COLO668 (cell line): Measurements from ENCODE around the gene CHD3.
"Not testable (repeated sequence)": the region's sequence is repeated elsewhere in the genome, so short reads cannot be mapped to it uniquely, and the experiment has no call there.

Experiments
- DNase-seq: peaks from one replicate; lab custom pipeline; 2025; ENCODE audit not compliant: unreplicated experiment; lab: John Stamatoyannopoulos, UW

CHD3 gene

GRCh38 chr17:7930841-7931631, 42.4 kb downstream of the CHD3 start:
- DNase-seq: no peak

GRCh38 chr17:7931709-7932482, 43.3 kb downstream of the CHD3 start, which contains the start of the genes CNTROB and TRAPPC1:
Gene CNTROB, plus strand, starts transcription at chr17:7932206. Its CDS starts 874 bp downstream, at chr17:7933080.
Gene TRAPPC1, minus strand, starts transcription at chr17:7931946. Its CDS starts 117 bp downstream, at chr17:7931829.
- DNase-seq: peak; percentile 96

- peak; percentile 22 for DNase-seq
Measured at GRCh38 chr17:7932483-7932891, 43.9 kb downstream of the CHD3 start.

- peak; percentile 35 for DNase-seq
Measured at GRCh38 chr17:7932949-7933348, 44.4 kb downstream of the CHD3 start.

- DNase-seq: no peak
Measured at GRCh38 chr17:7935859-7936258, 47.3 kb downstream of the CHD3 start.

GRCh38 chr17:7940034-7940433, 51.4 kb downstream of the CHD3 start:
- no peak for DNase-seq

GRCh38 chr17:7940743-7941142, 52.2 kb downstream of the CHD3 start:
- DNase-seq: no peak

GRCh38 chr17:7943291-7943690, 54.7 kb downstream of the CHD3 start:
- DNase-seq: no peak

- DNase-seq: no peak
Measured at GRCh38 chr17:7944326-7944725, 55.7 kb downstream of the CHD3 start.

- DNase-seq: no peak
Measured at GRCh38 chr17:7945651-7946050, 57.1 kb downstream of the CHD3 start.

- DNase-seq: no peak
Measured at GRCh38 chr17:7946441-7946840, 57.9 kb downstream of the CHD3 start.

GRCh38 chr17:7947651-7948050, 59.1 kb downstream of the CHD3 start:
- DNase-seq: no peak

- no peak for DNase-seq
Measured at GRCh38 chr17:7950578-7950977, 62.0 kb downstream of the CHD3 start.

- no peak for DNase-seq
Measured at GRCh38 chr17:7951143-7951792, 62.7 kb downstream of the CHD3 start.

- not testable (repeated sequence) for DNase-seq
Measured at GRCh38 chr17:7953266-7953665, 64.7 kb downstream of the CHD3 start.

- no peak for DNase-seq
Measured at GRCh38 chr17:7955414-7956227, 67.0 kb downstream of the CHD3 start.

- DNase-seq: no peak
Measured at GRCh38 chr17:7956228-7956965, 67.8 kb downstream of the CHD3 start.

GRCh38 chr17:7959503-7960253, 71.1 kb downstream of the CHD3 start:
- no peak for DNase-seq

- DNase-seq: no peak
Measured at GRCh38 chr17:7961421-7961820, 72.8 kb downstream of the CHD3 start.
